Measurements from ENCODE around the gene RAB7B. TPM values are rescaled to one million over a fixed set of nuclear protein-coding genes. Genes with fewer than 3 reads are reported as not detected.

The RAB7B gene
- total and polyA plus RNA-seq, 2 donors (not counting 1 experiment from before 2014, with no cell fraction given) = 9.1 to 15.5 TPM

DNA sequence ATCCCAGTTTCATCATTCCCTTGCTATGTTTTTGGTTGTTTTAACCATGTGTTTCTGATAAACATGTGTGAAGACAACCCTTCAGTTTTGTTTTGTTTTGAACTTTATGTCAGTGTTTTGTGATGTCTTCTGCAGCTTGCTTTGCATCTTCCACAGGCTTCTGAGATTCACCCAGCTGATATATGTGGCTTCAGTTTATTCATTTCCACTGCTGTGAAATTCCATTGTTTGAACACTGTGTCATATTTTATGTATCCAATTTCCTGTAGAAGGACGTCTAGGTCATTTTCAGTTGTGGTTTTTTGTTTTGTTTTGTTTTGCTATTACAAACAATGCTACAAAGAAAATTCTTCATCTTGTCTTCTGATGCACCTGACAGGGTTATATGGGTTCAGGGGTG is 32.7 kb downstream of the RAB7B start:
- Histone ChIP-seq H3K4me1 (ENCODE audit: control insufficient read depth, extremely low read depth, insufficient read depth, low read length) (no peaks in the 10 kb centered on the region), H2AFZ (ENCODE audit: low read length) (no peak overlapping the region), H3K27ac (ENCODE audit: insufficient read depth, low read length) (no peak overlapping the region), H3K79me2 (ENCODE audit: control insufficient read depth, insufficient read depth, low read length) (no peaks in the 10 kb centered on the region), H3K9me3 (ENCODE audit: control insufficient read depth, insufficient read depth, low read depth, low read length) (no peaks in the 10 kb centered on the region), H3K27me3 (ENCODE audit: control insufficient read depth, insufficient read depth, low read length) (no peaks in the 10 kb centered on the region), H3K4me2 (ENCODE audit: extremely low read depth, insufficient read depth, low read length) (no peak overlapping the region), H3K36me3 (ENCODE audit: control insufficient read depth, insufficient read depth, low read length) (no peaks in the 10 kb centered on the region), H4K20me1 (ENCODE audit: control insufficient read depth, extremely low read depth, insufficient read depth, low read length) (no peaks in the 10 kb centered on the region), H3K4me3 (replicated peaks in 1 of 4; ENCODE audit: control extremely low read depth in 1 of 4, insufficient read depth in 1 of 4, low read depth in 3 of 4, low read length in 4 of 4) (no peak overlapping the region), H3K9ac (ENCODE audit: insufficient read depth, low read length) (no peak overlapping the region)
- TF ChIP-seq EZH2 (IDR thresholded peaks at IDR 0.05; ENCODE audit: low read length, missing control alignments) = no peak
- TF ChIP-seq, protein P1, sequence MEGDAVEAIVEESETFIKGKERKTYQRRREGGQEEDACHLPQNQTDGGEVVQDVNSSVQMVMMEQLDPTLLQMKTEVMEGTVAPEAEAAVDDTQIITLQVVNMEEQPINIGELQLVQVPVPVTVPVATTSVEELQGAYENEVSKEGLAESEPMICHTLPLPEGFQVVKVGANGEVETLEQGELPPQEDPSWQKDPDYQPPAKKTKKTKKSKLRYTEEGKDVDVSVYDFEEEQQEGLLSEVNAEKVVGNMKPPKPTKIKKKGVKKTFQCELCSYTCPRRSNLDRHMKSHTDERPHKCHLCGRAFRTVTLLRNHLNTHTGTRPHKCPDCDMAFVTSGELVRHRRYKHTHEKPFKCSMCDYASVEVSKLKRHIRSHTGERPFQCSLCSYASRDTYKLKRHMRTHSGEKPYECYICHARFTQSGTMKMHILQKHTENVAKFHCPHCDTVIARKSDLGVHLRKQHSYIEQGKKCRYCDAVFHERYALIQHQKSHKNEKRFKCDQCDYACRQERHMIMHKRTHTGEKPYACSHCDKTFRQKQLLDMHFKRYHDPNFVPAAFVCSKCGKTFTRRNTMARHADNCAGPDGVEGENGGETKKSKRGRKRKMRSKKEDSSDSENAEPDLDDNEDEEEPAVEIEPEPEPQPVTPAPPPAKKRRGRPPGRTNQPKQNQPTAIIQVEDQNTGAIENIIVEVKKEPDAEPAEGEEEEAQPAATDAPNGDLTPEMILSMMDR (conservative IDR thresholded peaks at IDR 0.05 in 1 of 2, IDR thresholded peaks at IDR 0.05 in 1 of 2; ENCODE audit: low read depth in 1 of 2, low read length in 2 of 2) = no peak
- DNase-seq (ENCODE audit: low read depth in 2 of 2) = no peak

DNA sequence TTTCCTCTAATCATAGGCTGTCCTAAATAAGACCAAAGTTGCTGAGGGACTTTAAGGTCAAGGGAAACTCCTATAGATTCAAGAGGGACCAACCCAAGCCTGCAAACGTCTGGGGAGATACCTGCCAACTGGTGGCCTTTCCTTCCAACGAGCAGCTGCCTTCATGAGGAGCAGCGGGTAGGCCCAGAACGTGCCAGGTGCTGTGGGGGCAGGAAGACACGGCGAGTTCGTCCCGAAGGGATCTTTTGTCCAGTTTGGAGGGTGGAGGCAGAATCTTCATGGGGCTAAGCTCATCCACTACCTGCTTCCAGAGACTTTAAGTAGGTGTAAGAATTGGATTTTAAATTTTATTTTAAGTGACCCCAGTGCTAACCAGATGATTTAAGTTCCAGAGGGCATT is 34.0 kb downstream of the RAB7B start:
- TF ChIP-seq, protein P1 (conservative IDR thresholded peaks at IDR 0.05 in 1 of 2, IDR thresholded peaks at IDR 0.05 in 1 of 2; ENCODE audit: low read depth in 1 of 2, low read length in 2 of 2) = no peak
- no peak for TF ChIP-seq EZH2 (IDR thresholded peaks at IDR 0.05; ENCODE audit: low read length, missing control alignments)
- Histone ChIP-seq H2AFZ (ENCODE audit: low read length) (no peak overlapping the region), H3K36me3 (ENCODE audit: control insufficient read depth, insufficient read depth, low read length) (no peaks in the 10 kb centered on the region), H3K4me3 (replicated peaks in 1 of 4; ENCODE audit: control extremely low read depth in 1 of 4, insufficient read depth in 1 of 4, low read depth in 3 of 4, low read length in 4 of 4) (no peak overlapping the region), H3K9me3 (ENCODE audit: control insufficient read depth, insufficient read depth, low read depth, low read length) (no peaks in the 10 kb centered on the region), H3K4me1 (ENCODE audit: control insufficient read depth, extremely low read depth, insufficient read depth, low read length) (no peaks in the 10 kb centered on the region), H3K9ac (ENCODE audit: insufficient read depth, low read length) (no peak overlapping the region), H3K27ac (ENCODE audit: insufficient read depth, low read length) (no peak overlapping the region), H4K20me1 (ENCODE audit: control insufficient read depth, extremely low read depth, insufficient read depth, low read length) (no peaks in the 10 kb centered on the region), H3K79me2 (ENCODE audit: control insufficient read depth, insufficient read depth, low read length) (no peaks in the 10 kb centered on the region), H3K27me3 (ENCODE audit: control insufficient read depth, insufficient read depth, low read length) (no peaks in the 10 kb centered on the region), H3K4me2 (ENCODE audit: extremely low read depth, insufficient read depth, low read length) (no peak overlapping the region)
- no peak for DNase-seq (ENCODE audit: low read depth in 2 of 2)

DNA sequence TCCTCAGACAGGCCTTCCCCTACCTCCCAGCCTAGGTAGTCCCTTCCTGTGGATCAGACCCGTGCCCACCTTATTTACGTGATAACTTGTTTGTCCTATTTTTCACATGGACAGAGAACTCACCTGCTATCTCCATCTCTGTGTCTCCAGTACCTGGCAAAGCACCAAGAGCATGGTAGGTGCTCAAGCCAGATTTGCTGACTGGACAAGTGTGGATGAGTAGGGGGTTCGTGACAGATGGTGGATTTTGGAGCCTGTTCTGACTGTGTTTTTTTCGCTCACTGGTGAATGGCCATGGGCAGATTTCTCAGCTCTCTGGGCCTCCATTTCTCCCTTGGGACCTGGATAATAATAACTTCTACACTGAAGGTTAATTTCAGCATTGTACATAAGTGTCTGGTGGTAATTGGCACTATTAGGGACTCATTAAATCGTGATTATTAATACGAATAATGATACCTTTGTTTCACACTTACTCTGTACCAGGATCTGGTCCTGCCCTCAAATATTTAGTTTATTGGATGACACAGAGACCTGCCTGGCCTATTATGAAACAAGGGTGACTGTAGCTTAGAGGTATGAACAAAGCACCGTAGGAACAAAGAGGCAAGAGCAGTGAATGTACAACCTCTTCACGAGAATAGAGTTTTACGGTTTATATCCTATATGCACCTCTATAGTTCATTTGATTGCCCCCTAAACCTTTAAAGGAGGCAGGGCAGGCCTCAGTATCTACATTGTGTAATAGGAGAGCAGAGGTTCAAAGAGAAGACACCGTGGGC is 35.5 kb downstream of the RAB7B start:
- Histone ChIP-seq H3K9ac (ENCODE audit: insufficient read depth, low read length) (no peak overlapping the region), H3K36me3 (ENCODE audit: control insufficient read depth, insufficient read depth, low read length) (no peaks in the 10 kb centered on the region), H3K27ac (ENCODE audit: insufficient read depth, low read length) (no peak overlapping the region), H4K20me1 (ENCODE audit: control insufficient read depth, extremely low read depth, insufficient read depth, low read length) (no peaks in the 10 kb centered on the region), H3K4me2 (ENCODE audit: extremely low read depth, insufficient read depth, low read length) (no peak overlapping the region), H3K4me1 (ENCODE audit: control insufficient read depth, extremely low read depth, insufficient read depth, low read length) (no peaks in the 10 kb centered on the region), H3K4me3 (replicated peaks in 1 of 4; ENCODE audit: control extremely low read depth in 1 of 4, insufficient read depth in 1 of 4, low read depth in 3 of 4, low read length in 4 of 4) (no peak overlapping the region), H3K79me2 (ENCODE audit: control insufficient read depth, insufficient read depth, low read length) (no peaks in the 10 kb centered on the region), H3K27me3 (ENCODE audit: control insufficient read depth, insufficient read depth, low read length) (no peaks in the 10 kb centered on the region), H3K9me3 (ENCODE audit: control insufficient read depth, insufficient read depth, low read depth, low read length) (no peaks in the 10 kb centered on the region), H2AFZ (ENCODE audit: low read length) (no peak overlapping the region)
- no peak for DNase-seq (ENCODE audit: low read depth in 2 of 2)
- no peak for TF ChIP-seq EZH2 (IDR thresholded peaks at IDR 0.05; ENCODE audit: low read length, missing control alignments)
